ENCODE data around the gene APBB1IP.

Gene APBB1IP

DNA sequence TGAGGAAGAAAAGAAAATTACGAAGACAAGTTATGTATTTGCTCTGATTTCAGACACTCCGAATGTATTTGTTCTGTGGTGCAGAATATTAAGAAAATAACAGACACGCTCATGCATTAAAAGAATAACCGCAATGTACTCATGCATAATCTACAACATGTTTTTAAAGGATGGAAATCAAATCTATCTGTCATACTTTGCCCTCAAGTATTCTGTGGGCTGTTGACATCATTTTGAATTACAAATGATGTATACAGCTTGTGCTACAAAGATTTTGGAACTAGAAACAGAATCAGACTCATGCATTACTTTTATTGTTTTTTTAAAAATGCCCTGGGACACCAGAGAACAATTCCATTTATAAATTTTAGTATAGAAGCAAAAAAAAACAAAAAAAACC is 69.9 kb downstream of the APBB1IP start:
- no peak for DNase-seq (ENCODE audit: low spot score)

DNA sequence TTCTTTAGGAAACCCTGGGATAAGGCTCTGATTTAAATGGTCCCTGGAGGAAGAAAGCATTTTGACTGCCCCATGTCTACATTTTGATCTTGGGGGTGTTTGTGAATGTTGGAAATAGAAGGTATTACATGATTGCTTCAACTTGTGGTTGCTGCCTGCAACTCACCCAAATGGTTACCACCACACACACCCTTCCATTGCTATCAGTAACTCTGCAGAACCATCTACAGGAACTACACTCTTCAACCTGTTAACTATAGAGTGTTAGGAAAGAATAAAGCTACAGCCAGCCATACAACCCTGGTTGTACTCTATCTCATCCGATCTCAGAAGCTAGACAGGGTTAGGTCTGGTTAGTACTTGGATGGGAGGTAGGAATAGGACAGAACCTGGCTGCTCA is 71.2 kb downstream of the APBB1IP start:
- DNase-seq (ENCODE audit: low spot score), result no peak

DNA sequence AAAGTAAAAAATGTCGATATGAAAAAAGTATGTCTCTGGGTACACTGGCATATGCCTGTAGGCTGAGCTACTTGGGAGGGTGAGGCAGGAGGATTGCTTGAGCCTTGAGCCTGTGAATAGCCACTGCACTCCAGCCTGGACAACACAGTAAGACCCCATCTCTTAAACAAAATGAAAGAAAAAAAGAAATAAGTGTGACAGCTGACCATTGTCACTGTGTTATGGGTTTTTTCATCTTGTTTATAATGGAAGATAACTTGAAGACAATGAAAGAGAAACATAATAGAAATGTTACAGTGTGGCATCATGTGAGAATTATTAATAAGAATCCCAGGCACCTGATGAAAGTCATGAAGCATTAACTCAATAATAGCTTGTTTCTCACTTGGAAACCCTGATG is 75.0 kb downstream of the APBB1IP start:
- DNase-seq (ENCODE audit: low spot score), result no peak

DNA sequence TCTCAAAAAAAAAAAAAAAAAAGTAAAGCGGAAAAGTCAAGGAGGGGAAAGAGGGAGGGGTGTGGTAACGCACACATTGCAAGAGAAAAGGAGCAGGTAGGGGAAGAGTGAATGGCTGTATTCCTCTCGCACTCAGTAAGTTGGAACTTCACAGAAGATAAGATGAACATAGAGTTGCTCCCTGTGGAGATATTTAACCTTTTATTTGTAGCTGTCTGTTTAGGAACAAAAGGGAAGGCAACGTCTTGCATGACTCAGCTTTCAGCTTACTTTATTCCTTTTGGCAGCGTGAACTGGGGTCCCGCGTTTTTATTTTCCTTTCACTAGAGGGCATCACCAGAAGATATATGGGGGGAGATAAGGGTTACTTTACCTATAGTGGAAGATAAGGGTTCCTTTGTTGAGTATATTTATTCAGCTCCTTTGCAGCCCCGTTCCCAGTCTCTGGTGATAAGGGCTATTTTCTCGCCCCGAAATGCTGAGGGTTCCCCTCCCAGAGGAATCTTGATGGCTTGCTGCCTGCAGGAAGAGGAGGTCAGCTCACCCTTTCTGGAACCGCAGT is 78.5 kb downstream of the APBB1IP start:
- no peak for DNase-seq (ENCODE audit: low spot score)

DNA sequence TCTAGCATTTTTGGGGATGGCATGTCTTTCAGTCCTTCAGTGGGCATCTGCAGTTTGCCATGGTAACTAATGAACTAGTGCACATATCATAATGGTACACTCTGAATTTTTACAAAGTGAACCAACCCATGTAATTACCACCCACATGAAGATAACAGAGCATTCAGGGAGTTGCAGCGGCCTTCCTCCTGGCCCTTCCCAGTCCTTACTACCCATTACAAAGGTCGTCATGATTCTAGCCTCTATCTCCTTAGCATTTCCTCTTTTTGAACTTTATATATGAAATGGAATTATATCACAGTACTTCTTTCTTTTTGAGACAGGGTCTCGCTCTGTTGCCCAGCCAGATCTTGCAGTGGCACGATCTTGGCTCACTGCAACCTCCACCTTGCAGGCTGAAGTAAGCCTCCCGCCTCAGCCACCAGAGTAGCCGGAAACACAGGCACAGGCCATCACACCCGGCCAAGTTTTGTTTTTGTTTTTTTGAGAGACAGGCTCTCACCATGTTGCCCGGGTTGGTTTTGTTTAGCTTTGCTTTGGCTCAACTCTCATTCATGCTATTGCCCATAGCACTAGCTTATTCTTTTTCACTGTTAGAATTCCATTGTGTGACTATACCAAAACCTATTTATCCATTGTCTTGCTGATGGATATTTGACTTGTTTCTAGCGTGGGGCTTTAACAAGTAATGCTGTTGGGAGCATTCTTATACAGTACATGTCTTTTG is 79.2 kb downstream of the APBB1IP start:
- DNase-seq (ENCODE audit: low spot score), result no peak

DNA sequence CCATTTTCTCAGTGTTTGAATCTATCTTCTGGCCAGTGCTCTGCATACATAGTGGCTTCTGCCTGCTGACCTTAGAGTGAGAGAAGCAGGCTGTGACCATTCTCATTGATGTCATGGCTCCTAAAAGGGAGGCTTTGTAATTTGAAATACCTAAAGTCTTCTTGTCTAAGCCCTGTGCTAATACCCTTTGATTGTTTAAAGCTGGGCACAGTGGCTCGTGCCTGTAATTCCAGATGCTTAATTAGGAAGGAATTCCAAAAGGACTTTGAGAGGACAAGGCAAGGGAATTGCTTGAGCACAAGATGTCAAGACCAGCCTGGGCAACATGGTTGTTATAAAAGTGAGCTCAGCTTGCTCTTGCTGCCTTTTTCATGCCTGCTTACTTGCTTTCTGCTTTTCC is 81.7 kb downstream of the APBB1IP start:
- DNase-seq (ENCODE audit: low spot score), result no peak

DNA sequence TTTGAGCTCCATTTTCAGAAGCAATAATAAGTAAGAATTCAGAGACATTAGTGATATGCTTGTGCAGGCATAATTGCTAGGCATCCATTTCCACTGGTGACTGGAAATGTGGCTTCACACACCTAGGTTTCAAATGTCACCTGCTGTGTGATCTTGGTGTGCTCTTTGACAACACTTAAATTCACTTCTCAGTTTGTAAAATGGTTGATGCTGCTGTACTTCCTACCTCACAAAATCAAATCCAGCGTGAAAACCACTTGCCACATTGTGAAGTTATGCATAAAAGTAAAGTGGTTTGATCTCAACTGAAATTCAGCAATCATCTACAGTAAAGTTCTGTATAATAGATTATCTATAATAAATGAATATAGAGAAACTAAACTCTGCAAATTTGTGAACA is 82.4 kb downstream of the APBB1IP start:
- DNase-seq (ENCODE audit: low spot score), result no peak

DNA sequence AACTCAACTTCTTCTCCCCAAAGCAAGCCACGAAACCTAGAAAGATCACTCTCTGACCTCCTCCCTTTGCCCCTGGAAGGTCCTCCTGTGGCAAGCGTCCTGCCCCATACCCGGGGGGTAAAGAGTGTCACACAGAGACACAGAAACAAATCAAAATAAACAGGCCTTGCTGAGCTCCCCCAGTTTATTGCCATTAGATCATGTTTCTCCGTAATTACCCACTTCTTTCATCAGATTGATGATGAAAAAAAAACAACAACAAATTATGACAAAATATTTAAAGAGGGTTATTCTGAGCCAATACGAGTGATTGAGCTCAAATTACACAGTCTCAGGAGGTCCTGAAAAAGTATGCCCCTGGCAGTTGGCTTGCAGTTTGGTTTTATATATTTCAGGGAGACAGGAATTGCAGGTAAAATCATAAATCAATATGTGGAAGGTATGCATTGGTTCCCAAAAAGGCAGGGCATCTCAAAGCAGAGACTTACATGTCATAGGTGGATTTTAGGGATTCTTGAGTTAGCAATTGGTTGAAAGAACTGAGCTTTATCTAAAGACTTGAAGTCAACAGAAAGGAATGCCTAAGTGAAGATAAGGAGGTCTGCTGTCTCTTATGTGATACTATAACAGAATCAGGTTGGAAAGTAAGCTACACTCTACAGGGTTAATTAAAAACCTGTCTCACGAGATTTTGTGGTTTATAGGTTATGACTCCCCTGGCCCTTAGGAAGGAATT is 86.2 kb downstream of the APBB1IP start:
- no peak for DNase-seq (ENCODE audit: low spot score)

DNA sequence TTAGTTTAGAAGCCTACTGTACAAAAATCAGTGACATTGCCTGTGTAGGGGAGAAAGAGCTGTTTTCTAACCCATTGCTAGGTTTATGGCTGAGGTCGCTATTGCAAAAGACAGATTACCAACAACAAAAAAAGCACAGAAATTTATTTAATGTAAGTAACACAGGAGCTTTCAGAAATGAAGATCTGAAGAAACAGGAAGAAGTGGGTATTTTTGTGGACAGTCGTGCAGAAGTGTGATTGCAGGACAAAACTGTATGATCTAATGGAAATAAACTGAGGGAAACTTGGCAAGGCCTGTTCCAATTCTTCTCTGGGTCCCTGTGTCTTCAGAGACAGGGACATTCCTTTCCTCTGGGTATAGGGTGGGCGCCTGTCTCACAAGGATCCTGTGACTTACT is 87.4 kb downstream of the APBB1IP start:
- DNase-seq (ENCODE audit: low spot score), result no peak

DNA sequence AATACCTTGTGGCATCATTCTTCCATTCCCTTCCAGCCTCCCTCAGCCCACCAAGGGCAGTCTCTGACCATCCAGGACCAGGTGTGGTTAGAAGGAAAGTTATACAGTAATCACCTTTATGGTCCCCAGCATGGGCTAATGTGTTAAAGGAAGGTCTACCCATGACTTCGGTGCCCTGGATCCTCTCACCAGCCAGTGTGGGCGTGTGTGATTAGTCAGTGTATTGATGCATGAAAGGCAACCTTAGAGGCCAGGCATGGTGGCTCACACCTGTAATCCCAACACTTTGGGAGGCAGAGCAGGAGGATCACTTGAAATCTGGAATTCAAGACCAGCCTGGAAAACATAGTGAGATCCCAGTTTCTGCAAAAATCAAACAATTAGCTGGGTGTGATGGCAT is 88.9 kb downstream of the APBB1IP start:
- no peak for DNase-seq (ENCODE audit: low spot score)

DNA sequence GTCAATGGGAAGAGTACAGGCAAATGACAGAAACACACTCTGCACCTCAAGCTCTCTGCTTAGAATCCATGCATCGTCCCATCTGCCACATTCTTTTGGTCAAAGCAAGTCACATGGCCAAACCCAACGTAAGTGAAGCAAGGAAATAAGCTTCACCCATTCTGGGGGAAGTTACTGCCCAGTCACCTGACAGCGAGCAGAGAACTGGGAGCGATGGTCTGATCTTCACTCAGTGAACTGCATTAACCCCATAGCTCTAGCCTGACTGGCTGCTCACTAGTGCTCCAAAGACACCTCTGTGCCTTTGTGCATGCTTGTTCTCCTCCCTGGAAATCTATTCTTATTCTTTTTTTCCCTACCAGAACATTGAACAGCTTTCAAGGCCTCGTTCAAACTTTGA is 89.9 kb downstream of the APBB1IP start:
- DNase-seq (ENCODE audit: low spot score), result no peak

DNA sequence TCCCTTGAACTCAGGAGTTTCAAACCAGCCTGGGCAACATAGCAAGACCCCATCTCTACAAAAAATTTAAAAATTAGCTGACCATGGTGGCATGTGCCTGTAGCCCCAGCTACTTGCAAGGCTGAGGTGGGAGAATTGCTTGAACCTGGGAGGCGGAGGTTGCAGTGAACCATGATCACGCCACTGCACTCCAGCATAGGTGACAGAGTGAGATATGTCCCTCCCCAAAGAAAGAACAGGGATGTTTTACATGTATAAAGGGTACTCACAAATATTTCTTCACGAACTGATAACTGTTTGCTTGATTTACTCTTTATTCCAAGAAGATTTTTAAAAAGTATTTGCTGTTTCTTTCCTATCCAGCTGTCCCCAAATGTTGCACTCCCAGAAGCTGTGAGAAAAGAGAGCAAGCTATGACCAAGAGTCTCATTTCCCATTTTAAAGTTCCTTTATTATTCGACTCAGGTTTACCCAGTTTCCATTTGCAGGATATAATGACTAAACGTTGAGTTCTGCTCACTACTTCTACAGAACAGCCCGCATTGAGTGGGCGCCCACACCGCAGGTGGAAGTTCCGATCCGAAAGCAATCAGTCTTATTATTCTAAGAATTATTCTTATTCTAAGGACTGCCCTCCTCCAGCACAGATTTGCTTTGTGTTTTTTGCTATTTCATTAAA is 90.7 kb downstream of the APBB1IP start:
- no peak for DNase-seq (ENCODE audit: low spot score)

DNA sequence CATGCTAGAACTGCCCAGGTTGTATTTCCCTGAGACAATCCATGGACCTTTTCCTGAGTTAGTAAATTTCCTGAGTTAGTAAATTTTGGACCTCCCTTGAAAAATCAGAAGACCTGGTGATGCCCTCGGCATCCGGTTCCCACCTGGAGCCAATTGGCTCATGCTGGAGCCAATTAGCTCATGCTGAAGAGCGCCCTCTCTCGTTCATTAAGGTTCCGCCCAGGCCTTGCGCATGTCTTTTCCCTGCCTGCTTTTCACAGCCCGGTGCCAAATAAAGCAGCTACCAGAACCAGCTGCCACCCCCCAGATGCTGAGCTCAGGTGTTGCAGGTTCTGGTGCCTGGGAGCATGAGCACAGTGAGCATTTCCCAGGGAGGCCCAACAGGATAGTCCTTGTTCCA is 96.2 kb downstream of the APBB1IP start:
- no peak for DNase-seq (ENCODE audit: low spot score)

DNA sequence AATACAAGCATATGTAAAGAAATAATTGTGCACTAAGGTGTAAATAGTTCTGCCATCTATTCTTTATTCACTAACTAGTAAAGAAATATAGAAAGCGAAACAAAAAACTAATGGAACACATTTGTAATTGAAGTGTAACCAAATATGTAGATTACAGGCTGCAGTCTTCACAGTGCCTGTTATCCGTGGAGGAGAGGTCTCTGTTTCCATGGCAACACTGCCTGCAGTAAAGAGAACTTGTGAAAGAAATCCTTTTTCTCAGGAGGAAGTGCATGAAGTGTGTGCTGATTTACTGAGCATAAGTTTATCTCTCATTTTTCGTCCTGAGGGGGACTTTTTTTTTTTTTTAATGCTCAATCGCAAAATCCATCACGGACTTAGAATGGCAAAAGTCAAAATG is 102.5 kb downstream of the APBB1IP start:
- no peak for DNase-seq (ENCODE audit: low spot score)

DNA sequence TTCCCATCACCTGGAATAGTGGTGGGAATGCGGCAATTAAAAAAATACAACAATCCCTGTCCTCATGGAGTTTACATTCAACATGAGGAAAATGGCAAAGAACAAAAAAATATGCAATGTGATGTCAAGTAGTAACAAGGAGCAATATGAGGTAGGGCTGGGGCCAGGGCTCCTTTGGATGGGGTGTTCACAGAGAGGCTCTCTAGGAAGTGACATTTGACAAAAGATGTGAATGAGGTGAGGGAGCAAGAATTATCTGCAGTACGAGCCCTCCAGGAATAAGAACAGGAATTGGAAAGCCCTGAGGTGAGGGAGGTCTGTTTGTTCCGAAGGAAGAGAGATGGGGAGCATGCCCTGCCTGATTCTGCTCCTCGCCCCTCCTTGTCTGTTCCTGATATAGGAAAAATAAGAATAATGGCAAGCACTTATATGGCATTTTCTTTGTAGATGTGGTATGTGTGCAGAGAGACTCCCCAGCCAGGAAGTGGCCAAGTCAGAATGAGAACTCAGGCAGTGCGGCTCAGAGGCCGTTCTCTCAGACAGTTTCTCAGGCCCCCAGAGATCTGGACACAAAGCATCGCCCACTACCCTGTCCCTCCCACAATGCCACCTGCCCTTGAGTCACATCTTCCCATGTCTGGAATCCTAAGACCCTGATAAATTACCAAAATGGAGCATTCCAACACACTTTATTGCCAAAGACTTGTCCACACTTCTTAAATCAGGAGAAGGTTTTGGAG is 105.6 kb downstream of the APBB1IP start:
- DNase-seq (ENCODE audit: low spot score), result no peak

DNA sequence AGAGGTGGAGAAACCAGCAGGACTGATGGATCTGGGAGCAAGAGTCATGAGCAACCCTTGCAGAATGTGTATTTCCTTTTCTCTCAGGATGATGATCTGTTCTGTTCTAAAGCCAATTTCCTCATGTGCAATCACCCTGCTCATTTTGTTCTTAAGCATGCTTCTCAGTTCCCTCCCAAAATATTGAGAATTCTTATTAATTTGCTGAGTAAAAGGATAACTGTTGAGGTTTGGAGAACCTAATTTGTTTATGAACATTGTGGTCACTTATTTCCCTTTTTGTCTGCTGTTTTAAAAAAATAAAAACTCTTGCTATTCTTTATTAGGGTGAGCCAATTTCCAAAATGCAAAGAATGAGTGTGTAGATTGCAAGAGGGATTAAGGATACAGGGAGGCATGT is 106.8 kb downstream of the APBB1IP start:
- DNase-seq (ENCODE audit: low spot score), result no peak

DNA sequence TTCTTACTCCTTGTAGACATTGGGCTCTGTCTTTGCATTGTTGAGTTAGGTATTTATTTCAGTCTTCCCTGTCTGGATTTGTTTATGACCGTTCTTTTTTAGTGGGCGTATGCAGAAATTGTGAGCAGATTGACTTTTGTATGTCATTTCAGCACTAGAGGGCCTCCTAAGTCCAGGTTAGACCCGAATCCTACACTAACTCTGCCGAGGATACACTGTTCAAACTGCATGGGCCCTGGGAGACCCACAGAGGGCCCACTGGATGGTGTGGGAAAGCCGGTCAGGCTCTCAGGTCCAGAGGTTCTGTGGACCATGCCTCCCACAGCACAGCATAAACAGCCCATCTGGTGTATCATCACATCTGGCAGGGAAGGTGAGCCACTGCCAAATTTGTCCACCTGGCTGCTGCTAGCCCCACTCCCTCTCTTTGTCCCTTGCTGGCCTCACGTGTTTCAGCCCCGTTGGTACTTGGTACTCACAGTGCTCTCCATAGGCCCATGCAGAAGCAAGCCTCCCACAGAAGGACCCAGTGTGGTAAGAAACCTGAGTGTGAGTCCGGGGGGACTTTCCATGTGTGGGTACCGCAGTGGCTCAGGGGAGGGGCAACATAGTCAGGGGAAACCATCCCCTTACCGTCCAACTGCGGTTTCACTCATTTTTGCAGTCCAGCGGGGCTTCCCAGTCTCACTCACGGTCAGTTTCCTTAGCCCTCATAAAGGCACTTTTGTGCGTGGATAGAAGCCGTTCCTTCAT is 112.8 kb downstream of the APBB1IP start:
- peak; percentile 68 for DNase-seq (ENCODE audit: low spot score)

DNA sequence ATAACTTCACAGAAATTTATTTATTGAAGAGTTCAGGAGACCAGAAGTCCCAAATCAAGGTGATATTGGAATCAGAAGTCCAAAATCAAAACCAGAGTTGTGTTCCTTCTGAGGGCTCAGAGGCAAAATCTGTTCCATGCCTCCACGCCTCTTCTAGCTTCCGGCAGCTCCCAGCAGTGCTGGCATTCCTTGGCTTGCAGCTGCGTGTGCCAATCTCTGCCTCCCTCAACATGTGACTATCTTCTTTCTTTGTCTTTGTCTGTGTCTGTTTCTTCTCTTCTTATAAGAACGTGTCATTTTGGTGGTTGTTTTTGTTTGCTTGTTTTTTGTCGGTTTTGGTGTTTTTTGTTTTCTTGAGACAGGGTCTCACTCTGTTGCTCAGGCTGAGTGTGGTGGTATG is 116.1 kb downstream of the APBB1IP start:
- DNase-seq (ENCODE audit: low spot score), result no peak

DNA sequence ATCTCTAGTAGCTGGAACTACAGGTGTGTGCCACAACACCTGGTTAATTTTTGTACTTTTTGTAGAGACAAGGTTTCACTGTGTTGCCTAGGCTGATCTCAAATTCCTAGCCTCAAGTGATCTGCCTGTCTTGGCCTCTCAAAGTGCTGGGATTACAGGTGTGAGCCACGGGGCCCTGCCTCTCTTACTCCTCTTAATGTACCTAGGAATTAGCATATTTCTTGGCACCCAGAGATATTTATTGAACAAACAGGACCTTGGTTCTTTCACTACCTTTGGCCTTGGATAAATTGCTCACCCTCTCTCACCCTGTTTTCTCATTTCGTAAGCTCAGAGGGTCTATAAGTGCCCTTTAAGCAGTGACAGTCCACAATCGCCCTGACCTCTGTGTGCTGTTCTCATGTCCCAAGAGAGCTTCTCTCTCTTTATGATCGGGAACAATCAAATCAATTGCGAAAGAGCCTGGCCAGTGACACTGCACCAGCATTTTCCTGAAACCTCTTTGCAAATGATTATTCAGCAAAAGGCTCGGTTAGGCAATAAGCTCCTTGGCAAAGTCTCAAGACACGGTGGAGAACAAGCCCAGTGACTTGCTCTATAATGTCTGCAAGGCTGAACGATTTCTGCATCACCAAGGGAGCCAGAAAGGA is 117.7 kb downstream of the APBB1IP start:
- DNase-seq (ENCODE audit: low spot score), result no peak

DNA sequence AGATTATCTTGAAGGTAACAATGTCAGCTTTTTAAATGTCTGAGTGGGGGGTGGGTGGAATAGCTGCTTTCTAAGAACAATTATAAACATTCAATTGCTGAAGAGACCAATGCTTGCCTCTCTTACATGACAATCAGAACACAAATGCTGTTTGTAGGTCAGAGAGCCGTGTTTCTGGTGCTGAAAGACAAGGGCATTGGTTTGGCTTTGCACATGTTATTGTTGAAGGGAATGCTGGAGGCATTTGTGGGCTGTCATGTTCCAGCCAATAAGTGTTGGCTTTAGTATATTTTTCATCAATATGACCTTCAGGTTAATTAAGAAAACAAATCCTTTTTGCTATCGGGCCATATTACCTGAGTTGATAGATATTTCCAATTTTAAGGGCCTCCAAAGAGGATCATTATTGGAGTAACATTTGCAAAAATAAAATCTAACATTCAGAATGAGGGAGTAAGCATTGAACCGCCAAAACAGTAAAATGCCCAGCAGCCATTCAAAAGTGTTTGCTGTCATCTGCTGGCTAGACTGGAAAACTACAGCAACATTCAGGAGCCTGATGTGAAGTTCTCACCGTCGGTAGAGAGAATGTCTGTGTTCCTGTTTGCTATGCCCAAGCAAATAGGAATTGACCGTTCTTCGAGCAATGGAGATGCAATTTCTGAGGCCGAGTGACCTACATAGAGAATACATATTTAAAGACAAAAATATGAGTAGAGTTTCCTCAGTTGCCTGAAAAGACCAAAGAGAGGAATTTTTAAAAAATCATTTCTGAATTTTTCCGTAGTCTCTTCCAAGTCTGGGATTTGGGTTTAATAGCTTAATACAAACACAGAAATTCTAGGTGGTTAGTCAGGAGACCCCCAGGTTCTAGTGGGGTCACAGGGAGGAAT is 118.9 kb downstream of the APBB1IP start:
- peak; percentile 77 for DNase-seq (ENCODE audit: low spot score)
